NCI-H1105 treated with DMSO at 0.1 percent for 48 hours (cell line): ENCODE measurements around the gene YWHAG.
"Not testable (repeated sequence)": the region's sequence is repeated elsewhere in the genome, so short reads cannot be mapped to it uniquely, and the experiment has no call there.

Experiments
- DNase-seq: peaks from one replicate; lab custom pipeline; 2025; lab: John Stamatoyannopoulos, UW

Gene YWHAG

DNA sequence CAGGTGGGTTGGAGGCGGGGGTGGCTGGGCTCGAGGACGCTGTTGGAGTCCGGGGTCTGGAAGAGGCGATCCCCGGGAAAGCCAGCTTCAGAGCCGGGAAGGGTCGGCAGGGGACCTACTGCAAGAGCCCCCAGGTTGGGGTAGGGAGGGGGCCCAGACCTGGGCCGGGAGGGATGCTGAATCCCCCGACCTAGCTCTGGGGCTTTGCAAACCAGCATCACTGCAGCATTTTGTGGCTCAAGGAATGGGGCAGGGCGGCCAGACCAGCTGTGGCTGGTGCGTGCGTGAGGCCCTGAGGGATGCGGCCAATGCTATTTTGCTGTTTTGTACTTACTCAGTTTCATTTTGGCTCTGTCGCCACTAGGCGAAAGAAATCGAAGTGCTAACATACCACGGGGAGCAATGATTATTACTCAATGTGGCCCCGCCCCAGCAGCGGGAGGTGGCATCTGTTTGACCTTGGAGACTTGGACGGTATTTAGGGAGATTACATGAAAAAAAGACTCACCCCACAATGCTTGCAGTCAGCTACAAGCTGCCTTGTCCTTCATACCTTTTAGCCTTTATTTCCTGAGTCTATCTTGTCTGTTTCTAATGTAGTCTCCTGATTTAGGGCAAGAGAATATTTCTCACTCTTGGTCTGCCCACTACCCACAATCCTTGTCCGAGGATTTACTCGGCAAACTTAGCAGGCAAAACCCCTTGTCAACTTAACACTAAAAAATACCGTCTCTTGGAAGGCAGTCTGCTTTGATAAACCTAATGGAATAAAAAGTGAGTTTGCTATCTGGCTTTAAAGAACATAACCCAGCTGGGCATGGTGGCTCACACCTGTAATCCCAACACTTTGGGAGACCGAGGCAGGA lies 40.1 kb downstream of the YWHAG start:
- peak; percentile 49 for DNase-seq

DNA sequence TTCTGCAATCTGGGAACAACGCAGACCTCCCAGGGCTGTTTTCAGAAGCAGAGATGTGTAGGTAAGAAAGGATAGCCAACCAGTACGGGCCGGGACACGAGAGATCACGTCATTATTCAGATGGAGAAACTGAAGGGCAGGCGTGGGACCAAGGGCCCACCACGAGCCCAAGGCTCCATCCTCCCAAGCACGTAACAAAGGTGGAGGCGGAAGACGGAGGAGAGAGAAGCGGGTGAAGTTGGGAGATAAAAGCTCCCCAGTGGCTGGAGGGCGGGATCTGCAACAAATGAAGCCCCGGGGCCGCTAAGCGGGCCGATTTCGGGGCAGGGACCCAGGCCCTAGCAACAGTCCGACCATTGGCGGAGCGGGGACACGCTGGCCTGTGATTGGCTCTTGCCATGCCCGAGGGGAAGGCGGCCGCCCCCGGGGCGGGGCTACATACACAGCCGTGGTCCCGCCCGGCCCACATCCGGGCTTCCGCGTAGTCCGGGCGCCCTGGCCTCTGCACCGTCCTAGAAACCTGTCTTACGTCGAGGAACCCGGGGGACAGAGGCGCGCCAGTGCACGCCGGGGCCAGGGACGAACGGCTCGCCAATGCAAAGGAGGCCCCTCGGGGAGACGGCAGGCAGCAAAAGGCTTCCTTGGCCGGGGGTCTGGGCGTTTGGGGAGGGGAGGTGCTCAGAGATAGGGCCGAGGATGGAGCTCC lies 40.9 kb downstream of the YWHAG start:
- peak; percentile 97 for DNase-seq

DNA sequence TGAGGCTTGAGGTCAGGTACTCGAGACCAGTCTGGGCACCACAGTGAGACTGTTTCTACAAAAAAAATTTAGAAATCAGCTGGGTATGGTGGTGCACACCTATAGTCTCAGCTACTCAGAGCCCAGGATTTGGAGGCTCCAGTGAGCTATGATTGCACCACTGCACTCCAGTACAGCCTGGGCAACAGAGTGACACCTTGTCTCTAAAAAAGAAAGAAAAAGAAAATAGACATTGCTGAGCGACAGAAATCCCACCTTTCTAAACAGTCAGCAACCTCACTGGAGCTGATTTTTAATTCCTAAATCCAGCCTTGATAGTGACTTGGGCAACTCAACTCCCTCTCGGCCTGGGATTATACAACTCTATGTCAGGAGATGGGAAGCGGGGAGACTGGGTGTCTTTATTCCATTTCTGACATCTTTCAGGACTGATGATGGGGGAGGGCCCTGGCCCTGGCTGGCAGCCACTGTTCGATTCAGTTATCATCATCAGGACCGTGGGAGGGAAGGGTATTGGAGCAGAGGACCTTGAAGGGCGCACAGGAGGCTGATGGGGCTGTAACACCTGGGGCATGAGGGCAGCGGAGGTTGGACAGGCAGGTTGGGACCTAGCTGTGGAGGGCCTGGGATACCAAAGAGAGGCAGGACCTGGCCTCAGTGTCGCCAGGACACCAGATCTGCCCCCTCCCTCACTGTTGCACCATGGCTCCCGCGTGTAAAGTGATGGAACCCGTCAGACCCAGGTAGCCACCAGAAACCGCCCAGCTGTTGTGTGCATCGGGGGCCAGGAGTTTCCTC lies 41.6 kb downstream of the YWHAG start:
- no peak for DNase-seq

DNA sequence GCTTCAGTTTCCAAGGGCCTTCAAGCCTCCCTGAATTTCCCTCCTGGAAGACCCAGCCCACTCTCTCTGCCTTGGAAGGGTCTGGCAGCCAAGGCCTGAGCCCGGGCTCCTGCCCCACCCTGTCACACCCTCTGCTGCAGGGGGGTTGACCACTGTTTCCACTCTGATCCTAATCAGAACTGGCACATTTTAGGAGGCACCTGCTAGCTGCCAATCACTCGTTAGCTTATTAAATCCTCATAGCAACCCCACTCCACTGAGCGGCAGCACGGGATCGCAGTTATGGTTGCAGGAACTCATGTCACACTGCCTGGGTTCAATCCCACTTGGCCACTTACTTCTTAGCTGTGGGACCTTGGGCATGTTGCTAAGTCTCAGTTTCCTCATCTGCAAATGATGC lies 43.4 kb downstream of the YWHAG start:
- no peak for DNase-seq

- DNase-seq, result not testable (repeated sequence)
Measured at GRCh38 chr7:76314740-76315139, 44.1 kb downstream of the YWHAG start.

GRCh38 chr7:76314042-76314721 lies 44.6 kb downstream of the YWHAG start:
- DNase-seq, result peak; percentile 82

DNA sequence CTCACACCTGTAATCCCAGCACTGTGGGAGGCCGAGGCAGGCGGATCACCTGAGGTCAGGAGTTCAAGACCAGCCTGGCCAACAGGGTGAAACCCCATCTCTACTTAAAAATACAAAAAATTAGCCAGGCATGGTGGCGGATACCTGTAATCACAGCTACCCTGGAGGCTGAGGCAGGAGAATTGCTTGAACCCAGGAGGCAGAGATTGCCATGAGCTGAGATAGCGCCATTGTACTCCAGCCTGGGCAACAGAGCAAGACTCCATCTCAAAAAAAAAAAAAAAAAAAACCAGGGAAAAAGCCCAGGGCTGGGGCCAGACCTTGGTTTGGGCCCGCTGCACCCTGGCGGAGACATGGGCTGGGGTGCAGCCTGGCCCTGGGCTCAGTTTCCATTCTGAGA lies 47.0 kb downstream of the YWHAG start:
- DNase-seq, result not testable (repeated sequence)

DNA sequence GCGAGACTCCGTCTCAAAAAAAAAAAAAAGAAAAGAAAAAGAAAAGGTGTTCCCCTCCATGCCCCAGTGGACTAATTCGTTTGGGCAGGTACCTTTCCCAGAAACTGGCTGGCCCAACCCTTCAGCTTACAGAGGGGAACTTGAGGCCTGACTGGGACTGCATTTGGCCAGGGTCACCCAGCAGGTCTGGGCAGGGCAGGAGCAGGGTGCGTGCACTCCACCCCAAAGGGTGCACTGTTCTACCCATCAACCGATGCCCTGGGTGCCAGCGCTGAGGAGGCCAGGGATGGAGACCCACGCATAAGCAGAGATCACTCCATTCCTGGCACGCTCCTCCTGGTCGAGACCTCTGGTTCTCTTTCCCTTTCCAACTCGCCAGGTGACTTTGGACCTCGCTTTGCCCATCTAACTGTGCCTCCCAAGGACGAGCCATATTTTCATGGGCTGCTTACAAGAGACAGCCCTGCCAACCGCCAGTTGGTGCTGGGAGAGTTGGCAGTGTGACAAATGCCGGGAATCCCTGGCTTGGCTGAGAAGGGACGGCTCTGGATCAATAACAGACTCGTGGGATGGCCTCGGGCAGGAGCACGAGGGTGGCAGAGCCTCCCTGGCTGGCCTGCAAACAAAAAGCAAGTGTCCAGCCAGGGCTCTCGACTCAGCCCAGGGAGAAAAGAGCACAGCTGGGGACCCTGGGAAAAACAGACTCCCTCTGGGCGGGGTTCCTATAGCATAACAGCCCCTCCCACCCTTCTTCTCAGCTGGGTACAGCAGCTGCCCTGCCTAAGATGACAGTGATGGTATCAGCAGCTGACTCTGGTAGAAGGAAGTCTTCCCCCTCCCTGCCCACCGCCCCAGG lies 48.5 kb downstream of the YWHAG start:
- peak; percentile 85 for DNase-seq

DNA sequence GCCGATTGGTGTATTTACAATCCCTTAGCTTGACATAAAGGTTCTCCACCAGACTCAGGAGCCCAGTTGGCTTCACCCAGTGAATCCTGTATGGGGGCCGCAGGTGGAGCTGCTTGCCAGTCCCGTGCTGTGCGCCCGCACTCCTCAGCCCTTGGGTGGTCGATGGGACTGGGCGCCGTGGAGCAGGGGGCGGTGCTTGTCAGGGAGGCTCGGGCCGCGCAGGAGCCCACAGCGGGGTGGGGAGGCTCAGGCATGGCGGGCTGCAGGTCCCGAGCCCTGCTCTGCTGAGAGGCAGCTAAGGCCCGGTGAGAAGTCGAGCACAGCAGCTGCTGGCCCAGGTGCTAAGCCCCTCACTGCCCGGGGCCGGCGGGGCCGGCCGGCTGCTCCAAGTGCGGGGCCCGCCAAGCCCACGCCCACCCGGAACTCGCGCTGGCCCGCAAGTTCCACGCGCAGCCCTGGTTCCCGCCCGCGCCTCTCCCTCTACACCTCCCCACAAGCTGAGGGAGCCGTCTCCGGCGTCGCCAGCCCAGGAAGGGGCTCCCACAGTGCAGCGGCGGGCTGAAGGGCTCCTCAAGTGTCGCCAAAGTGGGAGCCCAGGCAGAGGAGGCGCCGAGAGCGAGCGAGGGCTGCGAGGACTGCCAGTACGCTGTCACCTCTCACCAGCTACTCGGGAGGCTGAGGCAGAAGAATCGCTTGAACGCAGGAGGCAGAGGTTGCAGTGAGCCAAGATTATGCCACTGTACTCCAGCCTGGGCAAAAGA lies 49.3 kb downstream of the YWHAG start:
- DNase-seq, result not testable (repeated sequence)

DNA sequence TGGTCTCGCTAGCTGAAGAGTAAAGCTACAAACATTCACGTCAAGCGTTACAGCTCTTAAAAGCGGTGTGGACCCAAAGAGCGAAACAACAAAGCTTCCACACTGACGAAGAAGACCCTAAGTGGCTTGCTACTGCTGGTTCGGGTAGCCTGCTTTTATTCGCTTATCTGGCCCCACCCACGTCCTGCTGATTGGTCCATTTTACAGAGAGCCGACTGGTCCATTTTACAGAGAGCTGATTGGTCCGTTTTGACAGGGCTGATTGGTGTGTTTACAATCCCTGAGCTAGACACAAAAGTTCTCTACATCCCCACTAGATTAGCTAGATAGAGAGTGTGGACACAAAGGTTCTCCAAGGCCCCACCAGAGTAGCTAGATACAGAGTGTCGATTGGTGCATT lies 49.9 kb downstream of the YWHAG start:
- not testable (repeated sequence) for DNase-seq

- peak; percentile 41 for DNase-seq
Measured at GRCh38 chr7:76304888-76305375, 53.9 kb downstream of the YWHAG start.

DNA sequence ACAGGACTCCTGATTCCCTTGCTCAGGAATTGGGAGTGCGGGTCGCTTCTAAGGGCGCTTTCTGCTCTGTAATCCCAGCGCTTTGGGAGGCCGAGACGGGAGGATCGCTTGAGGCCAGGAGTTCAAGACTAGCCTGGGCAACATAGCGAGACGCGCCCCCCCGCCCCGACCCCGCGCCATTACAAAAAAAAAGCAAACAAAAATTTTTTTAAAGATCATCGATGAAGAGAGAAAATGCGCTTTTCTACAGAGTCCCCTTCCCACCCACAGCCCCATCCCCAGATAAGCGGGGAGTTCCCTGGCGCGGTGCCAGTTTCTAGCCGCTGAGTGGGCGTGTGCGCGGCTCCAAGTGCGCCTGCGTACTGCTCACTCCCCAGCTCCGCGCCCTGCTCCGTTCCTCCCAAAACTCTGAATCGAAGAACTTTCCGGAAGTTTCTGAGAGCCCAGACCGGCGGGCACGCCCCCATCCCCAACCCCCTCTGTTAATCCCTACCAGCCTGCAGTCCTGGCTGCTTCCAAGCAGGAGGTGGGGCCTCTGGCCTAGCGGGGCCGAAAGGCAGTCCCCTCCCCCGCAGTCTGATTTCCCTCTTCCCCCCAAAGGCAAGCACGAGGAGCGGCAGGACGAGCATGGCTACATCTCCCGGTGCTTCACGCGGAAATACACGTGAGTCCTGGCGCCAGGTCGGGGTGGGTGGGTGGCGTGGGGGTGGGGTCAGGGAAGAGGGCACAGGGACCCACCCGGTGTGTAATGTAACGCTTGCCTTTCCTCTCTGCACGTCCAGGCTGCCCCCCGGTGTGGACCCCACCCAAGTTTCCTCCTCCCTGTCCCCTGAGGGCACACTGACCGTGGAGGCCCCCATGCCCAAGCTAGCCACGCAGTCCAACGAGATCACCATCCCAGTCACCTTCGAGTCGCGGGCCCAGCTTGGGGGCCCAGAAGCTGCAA lies 55.3 kb downstream of the YWHAG start:
- DNase-seq, result no peak

DNA sequence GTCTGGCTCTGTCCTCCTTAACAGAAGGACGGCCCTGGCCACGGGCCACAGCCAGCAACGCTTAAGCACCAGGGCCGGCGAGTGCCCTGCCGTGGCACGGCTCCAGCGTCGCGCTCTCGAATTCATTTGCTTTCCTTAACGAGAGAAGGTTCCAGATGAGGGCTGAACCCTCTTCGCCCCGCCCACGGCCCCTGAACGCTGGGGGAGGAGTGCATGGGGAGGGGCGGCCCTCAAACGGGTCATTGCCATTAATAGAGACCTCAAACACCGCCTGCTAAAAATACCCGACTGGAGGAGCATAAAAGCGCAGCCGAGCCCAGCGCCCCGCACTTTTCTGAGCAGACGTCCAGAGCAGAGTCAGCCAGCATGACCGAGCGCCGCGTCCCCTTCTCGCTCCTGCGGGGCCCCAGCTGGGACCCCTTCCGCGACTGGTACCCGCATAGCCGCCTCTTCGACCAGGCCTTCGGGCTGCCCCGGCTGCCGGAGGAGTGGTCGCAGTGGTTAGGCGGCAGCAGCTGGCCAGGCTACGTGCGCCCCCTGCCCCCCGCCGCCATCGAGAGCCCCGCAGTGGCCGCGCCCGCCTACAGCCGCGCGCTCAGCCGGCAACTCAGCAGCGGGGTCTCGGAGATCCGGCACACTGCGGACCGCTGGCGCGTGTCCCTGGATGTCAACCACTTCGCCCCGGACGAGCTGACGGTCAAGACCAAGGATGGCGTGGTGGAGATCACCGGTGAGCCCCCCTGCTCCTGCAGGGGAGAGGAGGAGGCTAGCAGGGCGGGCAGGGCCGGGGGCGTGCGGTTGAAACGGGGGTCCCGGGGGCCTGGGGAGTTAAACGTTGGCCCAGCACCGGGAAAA lies 56.2 kb downstream of the YWHAG start, which contains the start of gene HSPB1:
Gene HSPB1 (plus strand): TSS at position 327 of the 855 bp plus-strand sequence. CDS start 40 bp downstream, at position 367.
- peak; percentile 87 for DNase-seq

DNA sequence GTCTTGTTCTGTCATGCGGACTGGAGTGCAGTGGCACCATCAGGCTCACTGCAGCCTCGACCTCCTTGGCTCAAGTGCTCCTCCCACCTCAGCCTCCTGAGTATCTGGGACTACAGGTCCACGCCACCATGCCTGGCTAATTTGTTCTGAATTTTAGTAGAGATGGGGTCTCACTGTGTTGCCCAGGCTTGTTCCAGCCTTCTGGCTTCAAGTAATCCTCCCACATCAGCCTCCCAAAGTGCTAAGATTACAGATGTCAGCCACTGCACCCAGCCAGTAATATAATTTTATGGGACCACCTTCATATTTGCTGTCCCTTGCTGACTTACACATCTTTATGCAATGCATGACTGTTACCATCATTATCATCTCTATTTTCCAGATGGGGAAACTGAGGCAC lies 57.8 kb downstream of the YWHAG start:
- DNase-seq, result no peak

GRCh38 chr7:76300166-76300731 lies 58.5 kb downstream of the YWHAG start:
- peak; percentile 24 for DNase-seq

DNA sequence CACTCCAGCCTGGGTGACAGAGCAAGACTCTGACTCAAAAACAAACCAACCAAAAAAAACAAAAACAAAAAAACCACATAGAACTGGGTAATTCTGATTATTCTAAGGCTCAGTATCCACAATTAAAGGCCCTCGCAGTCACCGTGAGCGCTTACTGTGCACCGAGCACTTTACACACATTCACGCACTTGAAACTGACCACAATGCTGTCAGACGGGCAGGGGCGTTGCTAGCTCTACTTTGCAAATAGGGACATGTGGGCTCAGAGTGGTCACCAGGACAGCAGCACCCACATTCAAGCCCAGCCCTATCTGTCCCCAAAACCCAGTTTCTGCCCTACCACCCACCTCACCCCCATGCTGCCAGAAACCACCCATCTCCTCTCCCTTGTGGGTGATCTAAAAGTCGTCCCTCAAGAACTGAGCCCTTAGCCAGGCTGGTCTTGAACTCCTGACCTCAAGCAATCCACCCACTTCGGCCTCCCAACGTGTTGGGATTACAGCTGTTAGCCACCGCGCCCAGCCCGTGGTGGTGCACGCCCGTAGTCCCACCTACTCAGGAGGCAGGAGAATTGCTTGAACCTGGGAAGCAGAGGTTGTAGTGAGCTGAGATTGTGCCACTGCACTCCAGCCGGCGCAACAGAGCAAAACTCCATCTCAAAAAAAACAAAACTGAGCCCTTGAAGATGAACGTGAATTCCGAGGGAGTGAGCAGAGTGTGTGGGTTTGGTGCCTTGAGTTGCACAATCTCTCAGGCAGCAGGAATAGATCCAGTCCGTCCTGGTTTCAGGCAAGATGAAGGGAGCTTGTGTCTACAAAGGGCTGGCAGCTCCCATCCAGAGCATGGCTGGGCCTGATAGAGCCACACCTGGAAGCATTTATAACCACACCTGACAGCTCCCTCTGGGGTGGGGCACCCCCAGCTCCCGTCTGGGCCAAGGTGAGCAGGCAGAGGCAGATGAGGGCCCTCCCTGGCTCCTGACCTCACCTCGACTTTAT lies 61.7 kb downstream of the YWHAG start:
- no peak for DNase-seq
